KOPT-K1 (cell line): ENCODE results near the gene RPL37A.
A peak's percentile ranks its signal among the peaks of the same experiment; 100 is the strongest.
"Not testable (repeated sequence)": the region's sequence is repeated elsewhere in the genome, so short reads cannot be mapped to it uniquely, and the experiment has no call there.

Experiments used
- H3K27ac ChIP-seq: fragments of 200-600 bp; sonication (generic); 2 replicates; pipeline ENCODE4 v1.5.1; 2016; ENCODE audit warnings: antibody characterized with exemption, mild to moderate bottlenecking, low read depth, low read length; ENCODE audit not compliant: poor library complexity, severe bottlenecking
- H3K36me3 ChIP-seq: fragments of 200-600 bp; sonication (generic); 2 replicates; pipeline ENCODE4 v1.5.1; 2017; ENCODE audit warnings: antibody characterized with exemption, mild to moderate bottlenecking, low read length, moderate library complexity; ENCODE audit not compliant: insufficient read depth
- H3K9me3 ChIP-seq: fragments of 200-600 bp; sonication (generic); 2 replicates; pipeline ENCODE4 v1.5.1; 2017; ENCODE audit warnings: antibody characterized with exemption, low read length, mild to moderate bottlenecking; ENCODE audit not compliant: insufficient read depth, poor library complexity, severe bottlenecking

Gene RPL37A

GRCh38 chr2:216500572-216500971 is 1.9 kb downstream of the RPL37A start:
- H3K9me3 ChIP-seq: no peaks in the 10 kb centered on the region
- peak overlapping the region; percentile 82 for H3K27ac ChIP-seq
- H3K36me3 ChIP-seq: peaks cover 69% of the 10 kb centered on the region

DNA sequence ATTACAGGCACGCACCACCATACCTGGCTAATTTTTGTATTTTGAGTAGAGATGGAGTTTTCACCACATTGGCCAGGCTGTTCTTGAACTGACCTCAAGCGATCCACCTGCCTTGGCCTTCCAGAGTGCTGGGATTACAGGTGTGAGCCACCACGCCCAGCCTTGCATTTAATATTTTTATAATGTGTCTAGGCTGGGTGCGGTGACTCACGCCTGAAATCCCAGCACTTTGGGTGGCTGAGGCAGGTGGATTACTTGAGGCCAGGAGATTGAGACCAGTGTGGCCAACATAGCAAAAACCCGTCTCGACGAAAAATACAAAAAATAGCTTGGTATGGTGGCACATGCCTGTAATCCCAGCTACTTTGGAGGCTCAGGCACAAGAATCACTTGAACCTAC is 3.2 kb downstream of the RPL37A start:
- H3K9me3 ChIP-seq: no peaks in the 10 kb centered on the region
- H3K36me3 ChIP-seq: peaks cover 82% of the 10 kb centered on the region
- H3K27ac ChIP-seq: no peak overlapping the region

- Histone ChIP-seq H3K27ac (no peak overlapping the region), H3K9me3 (no peaks in the 10 kb centered on the region), H3K36me3 (peaks cover 88% of the 10 kb centered on the region)
Measured at GRCh38 chr2:216502381-216503158, 3.9 kb downstream of the RPL37A start.

DNA sequence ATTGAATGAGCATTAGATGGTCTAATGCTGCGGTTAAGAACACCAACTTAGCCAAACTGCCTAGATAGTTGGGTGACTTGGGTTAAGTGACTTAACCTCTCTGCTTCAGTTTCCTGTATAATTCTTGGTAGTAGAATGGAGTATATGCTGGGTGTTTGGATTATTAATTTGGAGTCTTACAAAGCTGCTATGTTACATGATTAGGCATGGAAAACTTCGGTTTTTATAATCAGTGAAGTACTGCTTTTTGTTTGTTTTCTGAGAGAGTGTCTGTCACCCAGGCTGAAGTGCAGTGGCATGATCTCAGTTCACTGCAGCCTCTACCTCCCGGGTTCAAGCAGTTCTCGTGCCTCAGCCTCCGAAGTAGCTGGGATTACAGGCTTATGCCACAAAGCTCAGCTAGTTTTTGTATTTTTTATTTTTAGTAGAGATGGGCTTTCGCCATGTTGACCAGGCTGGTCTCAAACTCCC is 4.5 kb downstream of the RPL37A start:
- no peaks in the 10 kb centered on the region for H3K9me3 ChIP-seq
- H3K36me3 ChIP-seq: peaks cover 94% of the 10 kb centered on the region
- no peak overlapping the region for H3K27ac ChIP-seq

DNA sequence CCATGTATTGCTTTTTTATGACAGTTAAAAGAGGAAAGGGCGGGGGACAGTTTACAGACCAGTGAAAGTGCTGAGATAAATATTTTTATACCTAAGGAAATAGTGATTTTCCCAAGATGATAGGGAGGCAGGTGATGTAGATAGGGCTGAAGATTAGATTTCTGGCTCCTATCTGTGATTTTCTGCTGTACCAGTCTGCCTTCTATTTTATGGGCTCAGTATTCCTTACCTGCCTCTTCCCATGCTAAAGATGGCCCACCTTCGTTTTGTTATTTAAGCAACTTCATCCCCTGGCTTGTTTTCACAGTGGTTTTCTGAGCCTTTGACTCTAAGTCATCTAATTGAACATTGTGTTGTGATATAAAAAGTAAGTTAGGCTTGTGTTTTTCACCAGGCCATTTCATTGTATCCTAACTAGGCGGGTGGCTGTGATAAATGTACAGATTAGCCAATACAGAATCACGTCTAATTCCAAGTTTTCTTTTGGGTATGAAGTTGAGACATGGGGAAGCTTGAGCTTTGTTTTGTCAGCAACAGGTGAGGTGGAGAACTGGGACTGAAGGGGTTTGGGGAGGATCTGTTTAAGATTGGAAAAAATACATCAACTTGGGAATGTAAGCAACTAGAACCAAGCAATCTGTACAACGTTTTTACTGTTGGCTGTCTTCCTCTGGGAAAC is 5.2 kb downstream of the RPL37A start:
- Histone ChIP-seq H3K27ac (no peak overlapping the region), H3K36me3 (peaks cover 94% of the 10 kb centered on the region), H3K9me3 (no peaks in the 10 kb centered on the region)

DNA sequence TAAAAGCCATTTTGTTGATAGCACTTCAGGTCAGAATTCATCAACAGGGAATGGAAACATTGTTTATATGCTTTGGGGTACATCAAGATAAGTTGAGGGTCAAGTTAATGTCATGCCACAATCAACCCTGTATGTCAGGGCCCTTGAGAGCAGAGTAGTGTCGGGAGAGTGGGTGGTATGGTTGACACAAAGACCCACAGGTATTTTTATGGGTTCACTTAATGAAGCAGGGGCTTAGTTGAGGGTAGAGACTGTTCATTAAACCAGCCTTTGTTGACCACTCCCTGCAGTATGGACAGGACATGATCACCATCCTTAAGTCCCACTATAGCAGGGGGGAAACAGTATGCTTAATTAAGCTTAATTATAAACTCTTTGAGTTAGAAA is 5.7 kb downstream of the RPL37A start:
- Histone ChIP-seq H3K36me3 (peaks cover 91% of the 10 kb centered on the region), H3K27ac (no peak overlapping the region), H3K9me3 (no peaks in the 10 kb centered on the region)

GRCh38 chr2:216505133-216506106 is 6.8 kb downstream of the RPL37A start:
- H3K9me3 ChIP-seq: no peaks in the 10 kb centered on the region
- no peak overlapping the region for H3K27ac ChIP-seq
- peaks cover 91% of the 10 kb centered on the region for H3K36me3 ChIP-seq

- Histone ChIP-seq H3K27ac (no peak overlapping the region), H3K36me3 (peaks cover 77% of the 10 kb centered on the region), H3K9me3 (no peaks in the 10 kb centered on the region)
Measured at GRCh38 chr2:216507220-216508160, 8.8 kb downstream of the RPL37A start.

GRCh38 chr2:216508229-216508628 is 9.6 kb downstream of the RPL37A start:
- no peaks in the 10 kb centered on the region for H3K9me3 ChIP-seq
- peaks cover 69% of the 10 kb centered on the region for H3K36me3 ChIP-seq

DNA sequence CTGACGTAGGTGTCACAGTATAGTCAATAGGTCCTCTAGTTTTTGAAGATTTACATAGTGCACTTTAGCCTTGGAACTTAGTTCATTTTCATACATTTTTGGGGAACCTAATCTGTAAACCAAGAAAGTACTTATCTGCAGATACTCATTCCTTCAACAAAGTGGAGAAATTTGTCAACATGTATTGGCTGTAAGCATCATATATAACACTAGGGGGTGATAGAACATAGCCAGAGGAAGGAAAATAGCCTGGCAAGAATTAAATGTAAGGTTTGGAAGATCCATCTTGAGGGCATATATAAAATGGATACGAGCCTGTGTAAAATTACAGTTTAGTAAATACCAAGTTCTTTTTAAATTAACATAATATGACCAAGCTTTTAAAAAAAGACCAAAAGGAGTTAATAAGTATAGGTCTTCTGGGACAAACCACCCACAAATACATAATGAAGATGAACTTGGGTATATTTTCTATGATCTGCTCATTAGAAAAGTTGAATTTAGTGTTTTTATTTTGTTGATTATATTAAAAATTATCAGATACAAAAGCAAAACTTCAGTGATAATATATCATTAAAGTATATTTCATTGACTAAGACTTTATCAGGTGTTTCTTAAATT is 18.2 kb downstream of the RPL37A start:
- Histone ChIP-seq H3K27ac (no peak overlapping the region), H3K9me3 (no peaks in the 10 kb centered on the region), H3K36me3 (no peaks in the 10 kb centered on the region; the same call in 1 of the 2 replicates)

More at GRCh38 chr2:216508229-216508628, 9.6 kb downstream of the RPL37A start:
- H3K27ac ChIP-seq: no peak overlapping the region

GRCh38 chr2:216517447-216518225 is 19.0 kb downstream of the RPL37A start:
- no peaks in the 10 kb centered on the region; the same call in 1 of the 2 replicates for H3K36me3 ChIP-seq
- no peaks in the 10 kb centered on the region for H3K9me3 ChIP-seq
- H3K27ac ChIP-seq: no peak overlapping the region

- H3K27ac ChIP-seq, H3K9me3 ChIP-seq, H3K36me3 ChIP-seq: not testable (repeated sequence)
Measured at GRCh38 chr2:216518566-216519119, 20.0 kb downstream of the RPL37A start.
